ENCODE measurements around the gene ZCCHC7. TPM values are rescaled to one million over a fixed set of nuclear protein-coding genes. Genes with fewer than 3 reads are reported as not detected.
"Not testable (repeated sequence)": the region's sequence is repeated elsewhere in the genome, so short reads cannot be mapped to it uniquely, and the experiment has no call there.

ZCCHC7 gene
- total RNA-seq, 1 donor, result 25.0 TPM

- H3K4me3 ChIP-seq (ENCODE audit: low read depth, low read length), result no peak overlapping the region
- no peak for DNase-seq (ENCODE audit: low read depth)
- TF ChIP-seq CTCF (IDR thresholded peaks at IDR 0.05; ENCODE audit: insufficient read depth, low read depth, low read length), result no peak
Measured at GRCh38 chr9:37198039-37198729, 77.8 kb downstream of the ZCCHC7 start.

- DNase-seq (ENCODE audit: low read depth), result no peak
- no peak for TF ChIP-seq CTCF (IDR thresholded peaks at IDR 0.05; ENCODE audit: insufficient read depth, low read depth, low read length)
- H3K4me3 ChIP-seq (ENCODE audit: low read depth, low read length), result no peak overlapping the region
Measured at GRCh38 chr9:37198831-37199230, 78.5 kb downstream of the ZCCHC7 start.

- no peak for TF ChIP-seq CTCF (IDR thresholded peaks at IDR 0.05; ENCODE audit: insufficient read depth, low read depth, low read length)
- H3K4me3 ChIP-seq (ENCODE audit: low read depth, low read length), result no peak overlapping the region
- peak; percentile 60 for DNase-seq (ENCODE audit: low read depth)
Measured at GRCh38 chr9:37200433-37201005, 80.1 kb downstream of the ZCCHC7 start.

GRCh38 chr9:37201581-37201980, 81.2 kb downstream of the ZCCHC7 start:
- H3K4me3 ChIP-seq (ENCODE audit: low read depth, low read length), result no peak overlapping the region

GRCh38 chr9:37202091-37202490, 81.7 kb downstream of the ZCCHC7 start:
- no peak for TF ChIP-seq CTCF (IDR thresholded peaks at IDR 0.05; ENCODE audit: insufficient read depth, low read depth, low read length)

More at GRCh38 chr9:37201581-37201980, 81.2 kb downstream of the ZCCHC7 start:
- no peak for TF ChIP-seq CTCF (IDR thresholded peaks at IDR 0.05; ENCODE audit: insufficient read depth, low read depth, low read length)
- DNase-seq (ENCODE audit: low read depth), result no peak

GRCh38 chr9:37203456-37203855, 83.1 kb downstream of the ZCCHC7 start:
- not testable (repeated sequence) for DNase-seq (ENCODE audit: low read depth); H3K4me3 ChIP-seq (ENCODE audit: low read depth, low read length)

More at GRCh38 chr9:37202091-37202490, 81.7 kb downstream of the ZCCHC7 start:
- H3K4me3 ChIP-seq (ENCODE audit: low read depth, low read length), result no peak overlapping the region
- DNase-seq (ENCODE audit: low read depth), result no peak

- no peak for TF ChIP-seq CTCF (IDR thresholded peaks at IDR 0.05; ENCODE audit: insufficient read depth, low read depth, low read length)
- H3K4me3 ChIP-seq (ENCODE audit: low read depth, low read length), result no peak overlapping the region
- no peak for DNase-seq (ENCODE audit: low read depth)
Measured at GRCh38 chr9:37206121-37206620, 85.8 kb downstream of the ZCCHC7 start.

Data from fibroblast of villous mesenchyme (primary cell).